NCI-H2107 (cell line): ENCODE results near the gene CYFIP2.

Experiments
- DNase-seq: peaks from one replicate; lab custom pipeline; 2025; lab: John Stamatoyannopoulos, UW

CYFIP2 gene

GRCh38 chr5:157358871-157359270 is 92.9 kb downstream of the CYFIP2 start:
- DNase-seq = no peak

DNA sequence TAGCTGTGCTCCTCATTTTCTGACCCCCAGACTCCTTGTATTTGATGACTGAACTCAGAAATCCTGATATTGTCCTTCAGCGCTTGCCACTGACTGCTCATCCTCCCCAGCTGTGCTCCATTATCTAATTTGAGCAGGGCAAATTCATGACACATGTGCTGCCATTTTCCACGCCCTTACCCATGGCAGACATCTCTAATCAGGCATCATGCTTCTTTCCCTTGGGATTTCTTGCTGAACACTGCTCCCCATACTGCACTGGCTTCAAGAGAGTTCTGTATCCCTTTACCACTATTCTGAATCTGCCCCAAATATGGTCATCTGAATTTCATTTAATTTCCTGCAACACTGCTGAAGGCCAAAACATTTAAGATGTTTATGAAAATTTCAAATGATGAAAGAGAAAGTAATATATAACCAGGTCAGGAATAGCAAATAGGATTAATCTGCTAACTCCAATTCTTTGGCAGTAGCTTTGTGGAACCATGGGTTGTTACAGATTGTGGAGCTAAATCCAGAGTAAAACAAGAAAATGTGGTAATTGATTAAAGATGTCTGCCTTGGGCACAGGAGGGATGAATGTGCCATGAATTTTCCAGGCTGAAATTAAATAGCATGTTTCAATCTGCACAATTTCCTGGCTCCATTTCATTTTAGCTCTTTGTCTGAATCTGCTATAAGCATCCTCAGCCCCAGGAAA is 93.6 kb downstream of the CYFIP2 start:
- DNase-seq = no peak

DNA sequence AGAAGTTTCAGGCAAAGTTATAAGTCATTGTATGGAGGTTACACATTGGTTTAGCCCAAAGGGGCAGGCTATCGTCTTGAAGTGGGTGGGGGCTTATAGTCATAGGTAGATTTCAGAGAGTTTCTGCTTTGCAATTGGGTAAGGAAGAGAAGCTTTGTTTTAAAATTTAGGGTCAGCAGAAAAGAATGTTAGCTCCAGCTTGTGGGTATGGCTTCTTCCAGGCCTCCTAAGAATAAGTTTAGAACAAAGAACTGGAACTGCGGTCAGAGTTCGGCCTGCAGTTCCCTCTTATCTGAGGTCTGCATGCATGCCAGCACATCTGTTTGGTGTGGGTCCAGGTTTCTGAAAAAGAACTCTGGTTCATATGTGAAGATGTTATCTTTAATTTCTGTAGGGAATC is 96.1 kb downstream of the CYFIP2 start:
- DNase-seq = no peak

- no peak for DNase-seq
These were observed 96.6 kb downstream of the CYFIP2 start for GRCh38 chr5:157362502-157362901.

- no peak for DNase-seq
These were observed 97.1 kb downstream of the CYFIP2 start for GRCh38 chr5:157362982-157363381.

- no peak for DNase-seq
These were observed 99.8 kb downstream of the CYFIP2 start for GRCh38 chr5:157365732-157366131.

DNA sequence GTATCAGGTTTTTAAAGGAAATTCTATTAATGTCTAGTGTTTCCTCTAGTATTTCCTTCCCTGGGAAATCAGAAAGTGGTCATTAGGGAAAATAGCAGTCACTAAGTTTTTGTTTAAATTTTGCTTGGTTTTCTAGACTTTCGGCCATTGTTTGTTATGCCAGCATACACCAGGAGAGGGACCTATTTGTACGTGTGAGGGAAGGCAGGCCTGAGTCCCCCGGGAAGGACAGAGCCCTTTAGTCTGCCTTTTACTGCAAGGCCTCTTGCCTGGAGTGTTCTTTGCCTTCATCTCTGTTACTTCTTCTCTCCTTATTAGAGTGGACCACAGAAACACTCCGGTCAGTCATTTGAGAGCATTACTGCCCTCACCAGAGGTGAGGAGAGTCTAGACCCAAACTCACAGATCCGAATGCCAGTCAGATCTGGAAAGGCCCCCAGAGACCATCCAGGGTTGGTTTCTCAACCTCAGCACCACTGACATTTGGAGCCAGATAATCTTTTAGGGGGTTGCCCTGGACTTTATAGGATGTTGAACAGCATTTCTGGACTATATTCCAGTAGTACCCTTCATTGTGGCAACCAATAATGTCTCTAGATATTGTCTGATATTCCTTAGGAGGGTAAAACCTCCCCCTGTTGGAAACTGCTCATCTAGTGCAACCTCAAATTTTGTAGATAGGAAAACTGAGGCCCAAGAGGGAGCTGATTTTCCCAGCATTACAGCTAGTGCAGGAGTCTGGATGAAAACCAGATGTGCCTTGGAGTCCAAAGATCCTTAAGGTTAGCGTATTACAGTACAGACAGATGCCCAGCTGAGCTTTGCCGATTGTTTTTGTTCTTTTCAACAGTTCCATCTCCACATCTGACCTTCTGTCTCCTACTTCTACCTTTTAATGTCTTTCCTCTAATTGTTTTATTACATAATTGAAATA is 101.1 kb downstream of the CYFIP2 start:
- DNase-seq = no peak

DNA sequence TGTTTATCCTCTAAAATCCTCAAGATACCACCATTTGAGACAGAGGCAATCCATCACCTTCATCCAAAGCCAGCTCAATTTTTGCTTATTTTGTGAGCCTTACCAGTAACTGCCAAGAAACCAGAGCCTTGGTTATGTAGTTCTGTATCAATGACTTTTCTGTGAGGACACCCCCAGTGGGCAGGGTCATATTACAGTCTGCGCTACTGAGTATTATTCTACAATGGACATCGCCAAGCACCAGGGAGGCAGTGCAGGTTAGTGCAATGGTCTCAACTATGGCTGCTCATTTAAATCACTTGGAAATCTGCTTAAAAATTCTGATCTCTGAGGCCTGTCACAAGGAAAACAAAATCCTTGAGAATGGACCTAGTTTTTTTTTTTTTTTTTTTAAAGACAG is 103.6 kb downstream of the CYFIP2 start:
- DNase-seq = no peak

GRCh38 chr5:157370967-157371366 is 105.0 kb downstream of the CYFIP2 start:
- DNase-seq = no peak

DNA sequence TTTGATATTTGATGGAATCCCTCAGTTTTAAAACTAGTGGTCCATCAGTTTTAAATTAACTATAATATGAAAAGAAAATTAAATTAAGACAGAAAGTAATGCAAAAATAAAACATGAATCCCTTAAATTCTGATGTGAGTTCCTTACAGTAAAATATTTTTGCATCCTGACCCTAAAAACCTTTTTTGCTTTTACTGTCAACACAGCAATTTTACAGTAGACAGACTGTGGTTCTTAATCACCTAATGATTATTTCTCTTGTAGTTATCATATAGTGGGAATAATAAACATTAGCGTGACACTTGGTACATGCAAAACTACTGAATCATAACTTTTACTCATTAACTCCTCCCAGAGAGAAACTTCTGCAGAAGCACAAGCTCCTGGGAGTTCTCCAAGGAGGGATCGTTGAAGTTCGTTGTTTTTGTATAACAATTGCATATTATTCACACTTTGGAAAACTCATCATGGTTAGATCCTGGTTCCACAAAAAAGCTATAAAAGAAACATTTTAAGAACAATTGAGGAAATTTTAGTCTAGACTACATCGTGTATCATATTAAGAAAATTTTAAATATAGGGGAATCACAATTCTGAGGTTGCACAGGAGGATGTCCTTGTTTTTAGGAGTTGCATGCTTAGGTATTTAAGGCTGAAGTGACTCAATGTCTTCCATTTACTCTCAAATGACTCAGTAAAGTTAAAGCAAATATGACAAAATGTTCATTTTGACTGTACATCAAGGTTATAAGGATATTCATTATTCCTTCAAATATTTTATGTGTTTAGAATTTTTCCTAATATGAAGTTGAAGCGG is 105.9 kb downstream of the CYFIP2 start:
- DNase-seq = no peak

- DNase-seq = no peak
These were observed 106.5 kb downstream of the CYFIP2 start for GRCh38 chr5:157372472-157372822.

DNA sequence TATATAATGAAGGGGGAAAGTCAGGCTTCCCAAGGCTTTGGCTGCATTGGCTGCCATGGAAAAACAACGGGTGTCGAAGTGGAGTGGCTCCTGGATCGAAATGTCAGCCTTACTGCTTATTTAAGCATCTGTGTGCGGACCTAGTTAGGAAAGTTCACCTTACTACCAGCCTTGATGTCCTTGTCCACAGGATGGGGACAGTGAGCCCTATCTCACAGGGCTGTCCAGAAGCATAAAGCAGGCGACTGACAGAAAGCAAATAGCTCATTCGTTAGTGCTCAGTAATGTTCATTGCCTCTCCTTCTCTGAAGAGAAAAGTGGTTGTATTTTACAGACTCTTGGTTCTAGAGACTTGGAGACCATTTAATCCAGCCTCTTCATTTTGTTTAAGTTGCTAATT is 112.6 kb downstream of the CYFIP2 start:
- DNase-seq = no peak

- DNase-seq = no peak
These were observed 114.1 kb downstream of the CYFIP2 start for GRCh38 chr5:157379983-157380382.

DNA sequence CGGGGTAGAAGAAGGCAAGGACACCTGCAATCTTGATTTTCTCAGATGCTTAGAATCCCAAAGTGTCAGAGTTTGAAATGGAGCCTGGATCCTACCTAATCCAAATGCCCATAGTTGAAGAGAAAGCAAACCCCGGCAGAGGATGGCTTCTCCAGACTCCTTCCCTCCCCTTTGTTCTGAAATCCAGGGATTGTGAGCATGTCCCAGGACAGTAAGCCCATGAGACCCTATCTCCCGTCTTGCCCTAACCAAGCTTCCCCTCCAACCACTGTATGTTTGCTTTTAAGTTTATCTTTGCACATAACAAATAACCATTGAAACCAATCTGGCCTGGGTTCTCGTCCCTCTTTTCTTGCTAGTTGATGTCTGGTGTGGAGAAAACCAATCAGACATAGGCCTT is 115.8 kb downstream of the CYFIP2 start:
- no peak for DNase-seq

DNA sequence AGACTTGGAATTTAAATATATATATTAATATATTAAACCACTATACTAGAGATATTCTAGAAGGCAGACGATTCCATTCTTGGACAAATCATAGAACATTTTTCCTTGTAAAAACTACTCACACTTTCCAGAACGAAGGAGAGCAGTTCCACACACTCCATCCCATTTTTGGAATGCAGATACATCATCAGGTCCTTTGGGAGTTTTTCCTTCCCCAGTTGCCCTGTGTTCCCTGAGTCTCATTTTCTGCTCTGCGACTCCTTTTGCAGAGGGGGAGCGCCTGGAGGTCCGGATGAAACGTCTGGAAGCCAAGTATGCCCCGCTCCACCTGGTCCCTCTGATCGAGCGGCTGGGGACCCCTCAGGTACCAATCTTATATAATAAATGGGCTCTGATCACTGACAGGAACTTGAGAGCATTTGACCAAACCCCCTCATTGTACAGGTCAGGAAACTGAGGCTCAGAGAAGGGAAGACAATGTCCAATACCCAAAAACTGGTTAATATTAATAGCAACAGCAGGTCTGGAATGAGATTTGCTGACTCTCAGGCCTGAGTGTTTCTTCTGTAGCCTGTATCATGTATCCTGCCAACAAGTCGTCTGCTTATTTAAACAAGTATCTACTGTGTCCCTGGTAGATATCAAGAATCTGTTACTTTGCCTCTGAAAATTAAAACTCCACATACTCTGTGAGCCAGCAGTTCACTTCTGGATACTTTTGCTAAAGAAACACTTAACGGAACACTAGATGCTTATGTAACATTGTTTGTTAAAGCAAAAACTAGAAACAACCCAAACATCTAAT is 117.3 kb downstream of the CYFIP2 start:
- DNase-seq = no peak

GRCh38 chr5:157384971-157385709 is 119.2 kb downstream of the CYFIP2 start:
- DNase-seq = no peak

DNA sequence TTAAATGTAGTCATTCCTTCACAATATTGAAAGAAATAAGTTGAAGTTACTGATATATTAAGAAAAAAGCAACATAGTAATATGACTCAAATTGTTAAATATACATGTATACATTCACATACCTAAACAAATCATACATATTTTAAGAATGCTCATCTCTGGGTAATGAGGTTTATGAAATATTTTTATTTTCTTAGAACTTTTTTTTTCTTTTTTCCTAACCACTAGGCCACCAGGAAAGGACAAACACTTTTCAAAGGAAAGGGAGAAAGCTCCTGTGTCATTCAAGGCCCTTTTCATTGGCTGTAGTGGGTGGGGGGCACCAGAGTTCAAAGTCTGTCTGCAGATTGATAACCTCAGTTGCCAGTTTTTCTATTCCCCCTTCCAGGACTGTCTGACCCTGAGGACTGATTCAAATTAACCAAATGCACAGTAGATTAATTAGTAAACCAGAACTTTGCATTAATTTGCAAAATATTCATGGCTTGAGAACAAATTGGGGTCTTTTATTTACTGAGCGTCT is 121.2 kb downstream of the CYFIP2 start:
- no peak for DNase-seq

DNA sequence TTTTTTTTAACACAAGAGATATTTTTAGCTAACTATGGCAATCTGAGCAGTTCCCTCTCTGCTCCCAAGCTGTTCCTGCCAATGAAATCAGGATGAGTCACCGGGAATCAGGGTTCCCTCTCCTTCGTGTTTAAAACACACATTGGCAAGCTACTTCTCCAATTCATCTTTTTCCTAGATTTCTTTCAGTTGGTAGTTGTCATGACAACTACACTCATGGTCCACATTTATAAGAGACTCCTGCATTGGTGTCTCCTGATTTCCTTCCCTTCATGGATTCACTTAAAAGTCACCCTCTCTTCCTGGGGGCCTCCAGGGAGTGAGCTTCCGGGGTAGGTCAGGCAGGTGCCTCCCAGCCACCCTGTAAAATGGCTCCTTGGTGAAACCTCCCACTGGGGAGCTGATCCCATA is 121.8 kb downstream of the CYFIP2 start:
- no peak for DNase-seq

DNA sequence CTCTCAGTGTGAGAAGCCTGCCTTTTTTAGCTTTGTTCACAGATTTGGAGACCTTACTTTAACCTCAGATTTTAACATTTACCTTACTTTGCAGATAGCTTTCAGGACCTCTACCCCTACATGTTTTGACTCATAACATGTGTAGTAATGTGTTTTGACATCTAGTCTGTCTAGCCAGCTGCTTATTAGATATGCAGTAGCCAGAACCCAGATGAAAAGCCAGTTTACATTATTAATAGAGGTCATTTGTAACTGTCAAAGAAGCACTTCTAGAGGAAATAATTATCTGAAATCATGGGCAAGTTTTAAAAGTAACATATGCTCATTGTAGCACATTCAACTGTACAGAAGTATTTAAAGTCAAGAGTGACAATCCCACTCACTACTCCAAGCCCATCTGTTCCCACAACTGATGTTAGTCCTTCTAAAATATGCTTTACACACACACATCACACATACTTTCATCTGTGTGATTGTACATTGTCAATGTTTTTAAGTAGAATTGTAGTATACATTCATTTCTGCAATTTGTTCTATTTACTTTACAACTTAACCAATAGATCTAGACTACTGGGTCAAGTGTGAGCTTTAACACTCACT is 122.3 kb downstream of the CYFIP2 start:
- DNase-seq = no peak

GRCh38 chr5:157389103-157389502 is 123.2 kb downstream of the CYFIP2 start:
- DNase-seq = no peak
